Nephron progenitor cell (in vitro differentiated cells): ENCODE data around the gene INPP4B.

ENCODE experiments used
- DNase-seq: peaks from one replicate; pipeline ENCODE4 v3.0.0; 2021
- H3K27ac Mint-ChIP-seq: 2 replicates; pipeline ENCODE4 v1.8.0; 2021; ENCODE audit warnings: mild to moderate bottlenecking, moderate library complexity, mixed read lengths
- H3K27me3 Mint-ChIP-seq: 2 replicates; pipeline ENCODE4 v1.8.0; 2021; ENCODE audit warnings: mild to moderate bottlenecking, low read depth, mixed read lengths; ENCODE audit not compliant: poor library complexity
- H3K36me3 Mint-ChIP-seq: 2 replicates; pipeline ENCODE4 v1.8.0; 2021; ENCODE audit warnings: low read depth, mixed read lengths
- H3K4me1 Mint-ChIP-seq: 2 replicates; pipeline ENCODE4 v1.8.0; 2021; ENCODE audit warnings: mixed read lengths
- H3K4me3 Mint-ChIP-seq: 2 replicates; pipeline ENCODE4 v1.8.0; 2021; ENCODE audit warnings: mild to moderate bottlenecking, moderate library complexity, mixed read lengths
- H3K9me3 Mint-ChIP-seq: 2 replicates; pipeline ENCODE4 v1.8.0; 2021; ENCODE audit warnings: mild to moderate bottlenecking, moderate library complexity, mixed read lengths
- CTCF ChIP-seq: fragments of 200-600 bp; sonication (generic); IDR thresholded peaks from 2 replicates; pipeline ENCODE4 v1.5.0; 2021; ENCODE audit warnings: antibody characterized with exemption

INPP4B gene

GRCh38 chr4:142164767-142165500 is 681.2 kb downstream of the INPP4B start:
- no peaks in the 10 kb centered on the region for H3K4me1 Mint-ChIP-seq
- DNase-seq, result no peak
- H3K27me3 Mint-ChIP-seq, result peaks cover 6% of the 10 kb centered on the region
- H3K27ac Mint-ChIP-seq, result no peak overlapping the region
- no peaks in the 10 kb centered on the region for H3K9me3 Mint-ChIP-seq
- no peak for TF ChIP-seq CTCF
- no peaks in the 10 kb centered on the region for H3K36me3 Mint-ChIP-seq
- H3K4me3 Mint-ChIP-seq, result no peak overlapping the region

GRCh38 chr4:142161086-142161485 is 685.0 kb downstream of the INPP4B start:
- Mint-ChIP-seq H3K27ac (no peak overlapping the region), H3K9me3 (no peaks in the 10 kb centered on the region), H3K4me3 (no peak overlapping the region), H3K36me3 (peaks cover 5% of the 10 kb centered on the region), H3K27me3 (peaks cover 11% of the 10 kb centered on the region), H3K4me1 (no peaks in the 10 kb centered on the region)
- no peak for TF ChIP-seq CTCF
- no peak for DNase-seq

GRCh38 chr4:142160509-142160908 is 685.6 kb downstream of the INPP4B start:
- H3K9me3 Mint-ChIP-seq, result no peaks in the 10 kb centered on the region
- H3K4me3 Mint-ChIP-seq, result no peak overlapping the region
- DNase-seq, result no peak
- TF ChIP-seq CTCF, result no peak
- peaks cover 5% of the 10 kb centered on the region for H3K36me3 Mint-ChIP-seq
- H3K4me1 Mint-ChIP-seq, result no peaks in the 10 kb centered on the region
- H3K27me3 Mint-ChIP-seq, result peaks cover 11% of the 10 kb centered on the region
- no peak overlapping the region for H3K27ac Mint-ChIP-seq

- H3K4me3 Mint-ChIP-seq, result no peak overlapping the region
- H3K9me3 Mint-ChIP-seq, result no peaks in the 10 kb centered on the region
- H3K36me3 Mint-ChIP-seq, result peaks cover 5% of the 10 kb centered on the region
- TF ChIP-seq CTCF, result no peak
- H3K4me1 Mint-ChIP-seq, result no peaks in the 10 kb centered on the region
- no peak for DNase-seq
- peaks cover 9% of the 10 kb centered on the region for H3K27me3 Mint-ChIP-seq
- no peak overlapping the region for H3K27ac Mint-ChIP-seq
Observed at GRCh38 chr4:142158980-142159379, 687.1 kb downstream of the INPP4B start.

GRCh38 chr4:142156256-142156655 is 689.8 kb downstream of the INPP4B start:
- TF ChIP-seq CTCF, result no peak
- Mint-ChIP-seq H3K4me3 (no peak overlapping the region), H3K9me3 (no peaks in the 10 kb centered on the region), H3K27ac (no peak overlapping the region), H3K36me3 (peaks cover 5% of the 10 kb centered on the region), H3K27me3 (peaks cover 8% of the 10 kb centered on the region), H3K4me1 (no peaks in the 10 kb centered on the region)
- no peak for DNase-seq

- DNase-seq, result no peak
- no peak overlapping the region for H3K4me3 Mint-ChIP-seq
- H3K4me1 Mint-ChIP-seq, result no peaks in the 10 kb centered on the region
- H3K36me3 Mint-ChIP-seq, result peaks cover 5% of the 10 kb centered on the region
- H3K27ac Mint-ChIP-seq, result no peak overlapping the region
- no peak for TF ChIP-seq CTCF
- no peaks in the 10 kb centered on the region for H3K9me3 Mint-ChIP-seq
- peaks cover 8% of the 10 kb centered on the region for H3K27me3 Mint-ChIP-seq
Observed at GRCh38 chr4:142155347-142155746, 690.8 kb downstream of the INPP4B start.
